KOPT-K1 (cell line): Measurements from ENCODE around the gene PSMB3.

Experiments
- H3K27ac ChIP-seq: fragments of 200-600 bp; sonication (generic); 2 replicates; pipeline ENCODE4 v1.5.1; 2016; ENCODE audit warnings: antibody characterized with exemption, mild to moderate bottlenecking, low read depth, low read length; ENCODE audit not compliant: poor library complexity, severe bottlenecking
- H3K36me3 ChIP-seq: fragments of 200-600 bp; sonication (generic); 2 replicates; pipeline ENCODE4 v1.5.1; 2017; ENCODE audit warnings: antibody characterized with exemption, mild to moderate bottlenecking, low read length, moderate library complexity; ENCODE audit not compliant: insufficient read depth
- H3K9me3 ChIP-seq: fragments of 200-600 bp; sonication (generic); 2 replicates; pipeline ENCODE4 v1.5.1; 2017; ENCODE audit warnings: antibody characterized with exemption, low read length, mild to moderate bottlenecking; ENCODE audit not compliant: insufficient read depth, poor library complexity, severe bottlenecking

PSMB3 gene

GRCh38 chr17:38752308-38753070 is at the start of gene PSMB3:
TSS of gene PSMB3 (plus strand) at chr17:38752741. CDS start at chr17:38752827, 86 bp downstream.
- Histone ChIP-seq H3K36me3 (peaks cover 37% of the 10 kb centered on the region), H3K27ac (peak within 1 kb of the TSS; percentile 73), H3K9me3 (no peaks in the 10 kb centered on the region)

- H3K36me3 ChIP-seq, result peaks cover 11% of the 10 kb centered on the region; the same call in 1 of the 2 replicates
- H3K9me3 ChIP-seq, result no peaks in the 10 kb centered on the region
- peak overlapping the region; percentile 97 for H3K27ac ChIP-seq
Measured at GRCh38 chr17:38702916-38703741, 49.4 kb upstream of the PSMB3 start.

- Histone ChIP-seq H3K27ac (peak overlapping the region; percentile 97), H3K9me3 (no peaks in the 10 kb centered on the region)
Measured at GRCh38 chr17:38703742-38704605, 48.6 kb upstream of the PSMB3 start.

GRCh38 chr17:38704606-38705522 is 47.7 kb upstream of the PSMB3 start, which contains the start of gene MLLT6:
TSS of gene MLLT6 (plus strand) at chr17:38705273. CDS start at chr17:38705633, 360 bp downstream.
- Histone ChIP-seq H3K36me3 (peaks cover 28% of the 10 kb centered on the region), H3K27ac (peak within 1 kb of the TSS; percentile 97), H3K9me3 (no peaks in the 10 kb centered on the region)

More at GRCh38 chr17:38703742-38704605, 48.6 kb upstream of the PSMB3 start:
- H3K36me3 ChIP-seq, result peaks cover 19% of the 10 kb centered on the region

DNA sequence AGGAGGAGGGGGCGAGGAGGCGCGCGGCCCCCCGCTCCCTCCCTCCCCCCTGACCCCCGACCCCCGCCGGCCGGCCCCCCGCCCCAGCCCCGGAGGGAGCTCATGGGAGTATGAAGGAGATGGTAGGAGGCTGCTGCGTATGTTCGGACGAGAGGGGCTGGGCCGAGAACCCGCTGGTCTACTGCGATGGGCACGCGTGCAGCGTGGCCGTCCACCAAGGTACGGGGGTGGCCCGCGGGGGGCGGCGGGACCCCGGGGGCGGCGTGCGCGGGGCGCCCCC is 47.1 kb upstream of the PSMB3 start:
- Histone ChIP-seq H3K36me3 (peaks cover 34% of the 10 kb centered on the region), H3K27ac (peak overlapping the region; percentile 97), H3K9me3 (no peaks in the 10 kb centered on the region)

- no peaks in the 10 kb centered on the region for H3K9me3 ChIP-seq
- H3K27ac ChIP-seq, result peak overlapping the region; percentile 97
- H3K36me3 ChIP-seq, result peaks cover 39% of the 10 kb centered on the region
Measured at GRCh38 chr17:38705803-38706504, 46.6 kb upstream of the PSMB3 start.

DNA sequence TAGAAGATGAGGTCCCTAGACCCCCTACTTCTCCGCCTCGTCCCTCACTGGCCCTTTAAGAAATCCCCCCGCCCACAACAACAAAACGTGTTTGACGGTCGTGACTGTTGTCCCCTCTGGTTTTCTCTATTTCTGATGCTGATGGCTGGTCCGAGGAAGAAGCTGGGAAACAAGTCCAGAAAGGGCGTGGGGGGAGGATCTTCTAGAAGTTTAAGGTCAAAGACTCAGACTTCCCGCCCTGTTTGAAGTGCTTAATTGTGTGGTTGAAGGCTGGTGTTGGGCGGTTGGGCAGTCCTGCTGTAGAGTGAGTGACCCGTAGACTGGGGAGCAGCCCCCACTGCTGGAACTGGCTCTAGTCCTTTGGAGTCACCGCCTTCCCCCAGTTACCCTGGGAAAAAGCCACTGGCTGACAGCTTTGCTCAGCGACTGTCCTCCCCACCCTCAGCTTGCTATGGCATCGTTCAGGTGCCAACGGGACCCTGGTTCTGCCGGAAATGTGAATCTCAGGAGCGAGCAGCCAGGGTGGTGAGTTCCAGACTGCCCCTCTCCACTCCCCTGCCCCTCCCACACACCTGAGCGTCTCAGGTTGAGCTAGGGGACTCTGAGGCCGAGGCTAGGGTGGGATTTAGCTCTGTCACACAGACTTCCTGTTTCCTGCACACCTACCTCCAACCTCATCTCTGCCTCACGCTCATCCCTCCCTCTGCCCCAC is 45.9 kb upstream of the PSMB3 start:
- peak overlapping the region; percentile 97 for H3K27ac ChIP-seq
- H3K36me3 ChIP-seq, result peaks cover 46% of the 10 kb centered on the region
- H3K9me3 ChIP-seq, result no peaks in the 10 kb centered on the region

DNA sequence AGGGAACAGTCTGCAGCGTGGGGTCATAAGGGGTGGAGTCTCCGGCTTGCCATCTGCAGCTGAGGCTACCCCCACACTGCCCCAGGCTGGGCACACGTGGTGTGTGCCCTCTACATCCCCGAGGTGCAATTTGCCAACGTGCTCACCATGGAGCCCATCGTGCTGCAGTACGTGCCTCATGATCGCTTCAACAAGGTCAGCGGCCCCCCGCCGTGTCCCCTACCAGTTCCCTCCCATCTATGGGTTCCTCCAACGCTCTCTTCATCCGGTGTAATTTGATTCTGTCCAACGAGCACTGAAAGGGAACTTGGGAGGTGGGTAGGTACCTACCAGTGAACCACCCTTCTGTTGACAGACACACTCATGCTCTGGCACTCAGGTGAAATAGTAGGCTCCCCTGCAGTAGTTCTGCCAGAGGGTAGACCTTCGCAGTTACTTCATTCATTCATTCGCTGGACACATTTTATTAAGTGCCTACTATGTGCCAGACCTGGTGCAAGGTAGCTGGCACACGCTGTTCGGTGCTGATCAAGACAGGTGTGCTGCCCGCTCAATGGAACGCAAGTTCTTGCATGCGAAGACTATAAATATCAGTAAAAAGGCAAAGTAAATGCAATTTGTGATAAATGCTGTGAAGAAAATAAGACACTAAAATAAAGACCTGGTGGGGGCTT is 44.7 kb upstream of the PSMB3 start:
- no peaks in the 10 kb centered on the region for H3K9me3 ChIP-seq
- peaks cover 57% of the 10 kb centered on the region for H3K36me3 ChIP-seq
- no peak overlapping the region for H3K27ac ChIP-seq

DNA sequence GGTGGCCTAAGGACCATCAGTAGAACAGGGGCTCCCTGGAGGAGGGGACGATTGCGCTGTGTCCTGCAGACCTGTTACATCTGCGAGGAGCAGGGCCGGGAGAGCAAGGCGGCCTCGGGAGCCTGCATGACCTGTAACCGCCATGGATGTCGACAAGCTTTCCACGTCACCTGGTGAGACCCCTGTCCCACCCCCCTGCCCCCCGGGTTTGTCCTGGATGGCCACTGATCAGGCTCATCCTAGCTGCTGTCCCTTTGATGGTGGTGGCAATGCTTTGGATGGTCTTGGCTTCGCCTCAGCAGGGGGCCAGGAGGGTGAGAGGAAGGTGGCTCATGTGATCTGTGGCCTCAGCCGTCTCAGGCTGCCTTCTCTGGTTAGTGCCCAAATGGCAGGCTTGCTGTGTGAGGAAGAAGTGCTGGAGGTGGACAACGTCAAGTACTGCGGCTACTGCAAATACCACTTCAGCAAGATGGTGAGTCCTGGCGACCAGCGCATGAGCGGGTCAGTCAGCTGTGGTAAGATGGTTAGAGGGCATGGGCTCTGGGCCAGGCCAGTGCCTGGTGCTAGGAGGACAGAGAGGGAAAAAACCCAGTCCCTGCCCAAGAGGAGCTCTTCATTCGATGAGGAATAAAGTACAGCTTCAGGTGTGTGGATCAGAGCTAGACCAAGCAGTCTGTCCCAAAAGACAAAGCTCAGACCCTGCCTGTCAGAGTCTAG is 43.3 kb upstream of the PSMB3 start:
- Histone ChIP-seq H3K9me3 (no peaks in the 10 kb centered on the region), H3K27ac (no peak overlapping the region), H3K36me3 (peaks cover 72% of the 10 kb centered on the region)

GRCh38 chr17:38709864-38710603 is 42.5 kb upstream of the PSMB3 start:
- Histone ChIP-seq H3K27ac (no peak overlapping the region), H3K36me3 (peaks cover 80% of the 10 kb centered on the region), H3K9me3 (no peaks in the 10 kb centered on the region)

DNA sequence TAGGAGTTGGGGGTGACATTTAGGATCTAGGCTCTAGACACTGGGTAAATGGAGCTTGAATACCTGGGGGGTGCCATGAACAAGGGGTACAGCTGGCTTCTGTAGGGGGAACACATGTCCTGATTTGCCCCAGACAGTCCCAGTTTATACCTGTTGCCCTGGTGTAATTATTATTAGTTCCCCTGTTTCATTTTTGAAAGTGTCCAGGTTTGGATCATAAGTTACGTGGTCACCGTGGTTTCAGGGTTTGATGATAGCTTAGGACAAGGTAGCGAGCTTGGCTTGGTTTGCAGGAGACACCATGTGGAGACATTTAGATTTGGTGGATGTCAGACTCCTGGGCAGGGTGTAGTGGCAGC is 42.0 kb upstream of the PSMB3 start:
- Histone ChIP-seq H3K27ac (no peak overlapping the region), H3K9me3 (no peaks in the 10 kb centered on the region), H3K36me3 (peaks cover 85% of the 10 kb centered on the region)

DNA sequence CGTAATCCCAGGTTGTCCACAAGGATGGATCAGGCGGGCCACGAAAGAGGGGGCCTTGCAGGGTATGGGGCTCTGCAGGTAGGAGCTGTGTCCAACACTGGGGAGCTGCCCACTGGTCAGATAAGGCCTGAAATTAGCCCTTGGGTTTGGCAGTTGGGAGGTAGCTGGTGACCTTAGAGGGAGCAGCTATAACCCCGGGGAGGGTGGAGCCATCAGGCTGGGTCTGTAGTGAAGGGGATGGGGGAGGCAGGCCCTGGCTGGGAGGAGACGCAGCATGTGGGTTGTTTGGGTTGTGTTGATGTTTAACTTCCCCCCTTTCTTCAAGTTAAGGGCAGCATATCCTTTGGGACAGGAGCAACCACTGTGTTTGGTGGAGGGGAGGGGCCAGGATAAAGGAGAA is 41.6 kb upstream of the PSMB3 start:
- Histone ChIP-seq H3K27ac (peak overlapping the region; percentile 19), H3K9me3 (no peaks in the 10 kb centered on the region), H3K36me3 (peaks cover 89% of the 10 kb centered on the region)
